ENCODE data around the gene PAQR9. TPM values are rescaled to one million over a fixed set of nuclear protein-coding genes. Genes with fewer than 3 reads are reported as not detected.

PAQR9 gene
- total and polyA plus RNA-seq, 2 donors (not counting 1 experiment from before 2014, with no cell fraction given): not detected

DNA sequence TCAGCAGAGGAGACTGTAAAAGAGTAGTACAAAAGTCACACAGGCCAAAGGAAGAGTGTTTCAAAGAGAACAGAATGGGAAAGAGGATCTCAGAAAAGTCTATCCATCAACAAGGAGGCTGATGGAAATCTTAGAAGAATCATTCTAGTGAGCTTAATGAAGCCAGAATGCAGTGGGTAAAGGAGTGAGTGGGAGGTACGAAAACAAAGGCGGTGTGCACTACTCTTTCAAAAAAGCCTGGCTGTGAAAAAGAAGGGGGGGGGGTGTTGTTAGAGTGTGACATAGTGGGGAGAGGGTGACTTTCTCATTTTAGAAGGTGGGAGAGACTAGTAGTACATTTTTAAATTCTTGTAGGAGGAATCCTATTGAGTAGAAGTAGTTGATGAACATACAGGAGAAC lies 11.7 kb downstream of the PAQR9 start:
- no peak for DNase-seq
- Mint-ChIP-seq H3K4me3 (no peak overlapping the region), H3K27ac (no peak overlapping the region), H3K4me1 (peaks cover 3% of the 10 kb centered on the region), H3K9me3 (ENCODE audit: insufficient read depth) (no peaks in the 10 kb centered on the region), H3K27me3 (peaks cover 45% of the 10 kb centered on the region)
- Histone ChIP-seq H3K27ac (ENCODE audit: low read length in 2 of 2) (no peak overlapping the region), H3K4me3 (ENCODE audit: control extremely low read depth in 1 of 5, extremely low read depth in 1 of 5, insufficient read depth in 1 of 5, low read depth in 2 of 5, low read length in 4 of 5) (no peak overlapping the region), H3K79me2 (ENCODE audit: control insufficient read depth, insufficient read depth, low read length) (no peaks in the 10 kb centered on the region), H3K9ac (ENCODE audit: low read length) (no peak overlapping the region), H3K4me2 (replicated peaks; ENCODE audit: low read depth, low read length, poor library complexity, severe bottlenecking) (no peak overlapping the region), H3K4me1 (ENCODE audit: control insufficient read depth in 2 of 2, insufficient read depth in 2 of 2, low read length in 2 of 2) (peaks cover 0 to 5% of the 10 kb centered on the region in 2 donors), H2AFZ (ENCODE audit: insufficient read depth, low read depth, low read length, poor library complexity, severe bottlenecking) (no peak overlapping the region), H3K27me3 (replicated peaks in 1 of 4; ENCODE audit: control extremely low read depth in 1 of 4, control insufficient read depth in 3 of 4, insufficient read depth in 4 of 4, low read length in 3 of 4) (peaks cover 0 to 20% (median 15%) of the 10 kb centered on the region in 4 experiments), H3K36me3 (replicated peaks in 1 of 2; ENCODE audit: control extremely low read depth in 1 of 2, control insufficient read depth in 1 of 2, extremely low read depth in 1 of 2, insufficient read depth in 2 of 2, low read length in 1 of 2) (no peaks in the 10 kb centered on the region), H4K20me1 (ENCODE audit: control insufficient read depth, insufficient read depth, low read length, poor library complexity, severe bottlenecking) (no peaks in the 10 kb centered on the region), H3K9me3 (ENCODE audit: control extremely low read depth in 1 of 3, control insufficient read depth in 2 of 3, insufficient read depth in 1 of 3, low read length in 2 of 3) (no peaks in the 10 kb centered on the region)
- no peak for ATAC-seq (ENCODE audit: low read depth)
- no peak for TF ChIP-seq EZH2 (IDR thresholded peaks at IDR 0.05; ENCODE audit: borderline replicate concordance, insufficient read depth, low read depth, low read length, poor library complexity, severe bottlenecking)
- TF ChIP-seq, protein P1, sequence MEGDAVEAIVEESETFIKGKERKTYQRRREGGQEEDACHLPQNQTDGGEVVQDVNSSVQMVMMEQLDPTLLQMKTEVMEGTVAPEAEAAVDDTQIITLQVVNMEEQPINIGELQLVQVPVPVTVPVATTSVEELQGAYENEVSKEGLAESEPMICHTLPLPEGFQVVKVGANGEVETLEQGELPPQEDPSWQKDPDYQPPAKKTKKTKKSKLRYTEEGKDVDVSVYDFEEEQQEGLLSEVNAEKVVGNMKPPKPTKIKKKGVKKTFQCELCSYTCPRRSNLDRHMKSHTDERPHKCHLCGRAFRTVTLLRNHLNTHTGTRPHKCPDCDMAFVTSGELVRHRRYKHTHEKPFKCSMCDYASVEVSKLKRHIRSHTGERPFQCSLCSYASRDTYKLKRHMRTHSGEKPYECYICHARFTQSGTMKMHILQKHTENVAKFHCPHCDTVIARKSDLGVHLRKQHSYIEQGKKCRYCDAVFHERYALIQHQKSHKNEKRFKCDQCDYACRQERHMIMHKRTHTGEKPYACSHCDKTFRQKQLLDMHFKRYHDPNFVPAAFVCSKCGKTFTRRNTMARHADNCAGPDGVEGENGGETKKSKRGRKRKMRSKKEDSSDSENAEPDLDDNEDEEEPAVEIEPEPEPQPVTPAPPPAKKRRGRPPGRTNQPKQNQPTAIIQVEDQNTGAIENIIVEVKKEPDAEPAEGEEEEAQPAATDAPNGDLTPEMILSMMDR (IDR thresholded peaks at IDR 0.05): no peak
- intact Hi-C loops (cut with micrococcal nuclease): no loop called here
- WGBS (ENCODE audit: insufficient coverage): 100% methylated on average over 2 of the region's 2 CpGs
- POLR2A ChIA-PET: no interaction called here
- CTCF ChIA-PET: no interaction called here

DNA sequence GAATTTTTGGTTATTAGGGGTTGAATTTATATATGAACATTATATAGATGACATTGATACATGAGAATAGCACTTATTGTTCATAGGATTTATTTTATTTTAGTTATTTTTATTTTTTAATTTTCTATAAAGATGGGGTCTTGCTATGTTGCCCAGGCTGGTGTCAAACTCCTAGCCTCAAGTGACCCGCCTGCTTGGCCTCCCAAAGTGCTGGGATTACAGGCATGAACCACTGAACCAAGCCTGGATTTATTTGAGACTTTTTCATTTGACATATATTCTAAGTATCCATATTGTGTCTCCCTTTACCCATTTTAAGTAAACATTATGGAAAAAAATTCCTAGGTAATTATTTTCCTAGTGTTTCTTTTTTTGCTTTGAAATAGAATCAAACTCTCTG lies 12.5 kb downstream of the PAQR9 start:
- no peak overlapping the region for H3K4me2 ChIP-seq (replicated peaks; ENCODE audit: low read depth, low read length, poor library complexity, severe bottlenecking)
- H3K9ac ChIP-seq (ENCODE audit: low read length): no peak overlapping the region
- peaks cover 3% of the 10 kb centered on the region for H3K4me1 Mint-ChIP-seq
- no peak overlapping the region for H3K4me3 Mint-ChIP-seq
- H3K4me1 ChIP-seq (ENCODE audit: control insufficient read depth in 2 of 2, insufficient read depth in 2 of 2, low read length in 2 of 2): peaks cover 0 to 5% of the 10 kb centered on the region in 2 donors
- H3K27me3 Mint-ChIP-seq: peaks cover 51% of the 10 kb centered on the region
- no peak overlapping the region for H3K4me3 ChIP-seq (ENCODE audit: control extremely low read depth in 1 of 5, extremely low read depth in 1 of 5, insufficient read depth in 1 of 5, low read depth in 2 of 5, low read length in 4 of 5)
- no peak for ATAC-seq (ENCODE audit: low read depth)
- peaks cover 0 to 20% (median 16%) of the 10 kb centered on the region in 4 experiments for H3K27me3 ChIP-seq (replicated peaks in 1 of 4; ENCODE audit: control extremely low read depth in 1 of 4, control insufficient read depth in 3 of 4, insufficient read depth in 4 of 4, low read length in 3 of 4)
- no peak overlapping the region for H3K27ac Mint-ChIP-seq
- no peaks in the 10 kb centered on the region for H3K9me3 Mint-ChIP-seq (ENCODE audit: insufficient read depth)
- WGBS (ENCODE audit: insufficient coverage): no CpG with 5 or more reads among the region's 1 CpG
- no peaks in the 10 kb centered on the region for H4K20me1 ChIP-seq (ENCODE audit: control insufficient read depth, insufficient read depth, low read length, poor library complexity, severe bottlenecking)
- H2AFZ ChIP-seq (ENCODE audit: insufficient read depth, low read depth, low read length, poor library complexity, severe bottlenecking): no peak overlapping the region
- no peaks in the 10 kb centered on the region for H3K36me3 ChIP-seq (replicated peaks in 1 of 2; ENCODE audit: control extremely low read depth in 1 of 2, control insufficient read depth in 1 of 2, extremely low read depth in 1 of 2, insufficient read depth in 2 of 2, low read length in 1 of 2)
- intact Hi-C loops (cut with micrococcal nuclease): no loop called here
- POLR2A ChIA-PET: no interaction called here
- H3K79me2 ChIP-seq (ENCODE audit: control insufficient read depth, insufficient read depth, low read length): no peaks in the 10 kb centered on the region
- TF ChIP-seq, protein P1 (IDR thresholded peaks at IDR 0.05): no peak
- TF ChIP-seq EZH2 (IDR thresholded peaks at IDR 0.05; ENCODE audit: borderline replicate concordance, insufficient read depth, low read depth, low read length, poor library complexity, severe bottlenecking): no peak
- no peak for DNase-seq
- H3K9me3 ChIP-seq (ENCODE audit: control extremely low read depth in 1 of 3, control insufficient read depth in 2 of 3, insufficient read depth in 1 of 3, low read length in 2 of 3): no peaks in the 10 kb centered on the region
- CTCF ChIA-PET: no interaction called here
- H3K27ac ChIP-seq (ENCODE audit: low read length in 2 of 2): no peak overlapping the region

All from B cell (primary cell).